Skeletal muscle tissue (tissue), 4 donors: Measurements from ENCODE around the gene ANKRD62. TPM values are rescaled to one million over a fixed set of nuclear protein-coding genes. Genes with fewer than 3 reads are reported as not detected.
"Not testable (repeated sequence)": the region's sequence is repeated elsewhere in the genome, so short reads cannot be mapped to it uniquely, and the experiment has no call there.

Experiments used
- H3K27ac ChIP-seq: one replicate; pipeline ENCODE4 v1.7.0; 2013; ENCODE audit warnings: mild to moderate bottlenecking, low read depth, low read length, inconsistent platforms
- H3K27me3 ChIP-seq, 3 donors: one replicate each; pipeline ENCODE4 v1.7.0; 2013; ENCODE audit warnings: low read length in 3 of 3; ENCODE audit not compliant: control insufficient read depth in 3 of 3, insufficient read depth in 3 of 3
- H3K36me3 ChIP-seq, 3 donors: one replicate each; pipeline ENCODE4 v1.7.0; 2013; ENCODE audit warnings: low read length in 3 of 3; ENCODE audit not compliant: control insufficient read depth in 3 of 3, insufficient read depth in 3 of 3
- H3K4me1 ChIP-seq, 3 donors: one replicate each; pipeline ENCODE4 v1.7.0; 2013; ENCODE audit warnings: low read length in 3 of 3, mild to moderate bottlenecking in 3 of 3; ENCODE audit not compliant: control insufficient read depth in 3 of 3, insufficient read depth in 3 of 3
- H3K4me3 ChIP-seq, 3 donors: one replicate each; pipeline ENCODE4 v1.7.0; 2013; ENCODE audit warnings: low read length in 3 of 3
- H3K9ac ChIP-seq, 3 donors: one replicate each; pipeline ENCODE4 v1.7.0; 2013; ENCODE audit warnings: low read length in 3 of 3, mild to moderate bottlenecking in 3 of 3, moderate library complexity in 2 of 3, low read depth in 1 of 3
- H3K9me3 ChIP-seq, 3 donors: one replicate each; pipeline ENCODE4 v1.7.0; 2013; ENCODE audit warnings: low read length in 3 of 3; ENCODE audit not compliant: control insufficient read depth in 3 of 3
- total RNA-seq: library from RNA; depleted of rRNA; stranded (reverse); fragments of >200 nt; gene quantifications from one replicate; pipeline ENCODE4 v1.2.3, GENCODE V29; 2014
- donor health status: Osteomylitis.

The ANKRD62 gene
- total RNA-seq, 1 donor from 2014 or later: not detected

DNA sequence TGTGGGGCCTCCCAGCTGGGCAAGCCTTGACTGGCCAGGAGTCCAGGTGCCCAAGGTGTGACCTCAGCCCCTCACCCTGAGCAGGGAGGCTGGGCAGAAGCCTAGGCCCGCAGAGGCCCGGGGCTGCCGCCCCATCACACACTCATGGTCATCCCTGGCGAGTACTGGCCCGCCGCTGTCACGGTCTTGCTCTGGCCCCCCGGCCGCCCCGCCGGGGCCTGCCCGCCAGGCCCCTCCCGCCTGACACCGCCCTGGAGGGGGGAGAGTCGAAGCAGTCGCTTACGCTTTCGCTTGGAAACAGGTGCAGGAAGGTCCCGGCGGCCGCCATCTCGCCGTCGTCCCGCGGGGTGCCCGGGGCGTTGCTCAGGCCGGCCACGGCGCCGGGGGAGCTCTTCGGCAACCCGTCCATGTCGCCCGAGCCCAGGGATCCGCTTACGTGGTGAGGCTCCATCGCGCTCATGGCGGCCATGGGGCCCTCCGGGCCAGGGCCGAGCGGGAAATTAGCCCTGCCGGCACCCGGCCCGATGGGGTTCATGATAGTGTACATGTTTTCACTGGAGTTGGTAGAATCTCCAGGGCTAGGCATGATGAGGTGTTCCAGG, 26.6 kb upstream of the ANKRD62 start:
- Histone ChIP-seq H3K4me3 (no peak overlapping the region), H3K36me3 (no peaks in the 10 kb centered on the region), H3K27ac (no peak overlapping the region), H3K9ac (no peak overlapping the region), H3K9me3 (no peaks in the 10 kb centered on the region), H3K4me1 (no peaks in the 10 kb centered on the region), H3K27me3 (no peaks in the 10 kb centered on the region)

DNA sequence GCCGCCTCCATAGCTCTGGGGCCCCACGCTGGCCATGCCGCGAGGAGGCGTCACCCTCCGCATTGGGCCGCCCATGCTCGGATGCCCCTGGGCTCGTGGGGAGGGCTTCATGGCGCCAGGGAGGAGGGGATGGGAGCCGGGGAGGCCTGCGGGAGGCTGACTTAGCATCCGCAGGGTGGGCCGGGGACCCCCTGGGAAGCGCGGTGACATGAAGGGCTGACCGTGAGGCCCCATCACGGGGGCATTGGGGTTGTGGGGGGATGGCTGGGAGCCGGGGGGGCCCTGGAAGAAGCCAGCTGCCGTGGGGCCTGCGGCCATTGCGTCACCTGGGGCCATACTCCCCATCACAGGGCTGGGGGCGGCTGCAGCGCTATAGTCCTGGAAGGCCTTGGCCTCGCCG, 26.0 kb upstream of the ANKRD62 start:
- Histone ChIP-seq H3K36me3 (no peaks in the 10 kb centered on the region), H3K4me1 (no peaks in the 10 kb centered on the region), H3K9me3 (no peaks in the 10 kb centered on the region), H3K4me3 (no peak overlapping the region), H3K9ac (no peak overlapping the region), H3K27ac (no peak overlapping the region), H3K27me3 (no peaks in the 10 kb centered on the region)

DNA sequence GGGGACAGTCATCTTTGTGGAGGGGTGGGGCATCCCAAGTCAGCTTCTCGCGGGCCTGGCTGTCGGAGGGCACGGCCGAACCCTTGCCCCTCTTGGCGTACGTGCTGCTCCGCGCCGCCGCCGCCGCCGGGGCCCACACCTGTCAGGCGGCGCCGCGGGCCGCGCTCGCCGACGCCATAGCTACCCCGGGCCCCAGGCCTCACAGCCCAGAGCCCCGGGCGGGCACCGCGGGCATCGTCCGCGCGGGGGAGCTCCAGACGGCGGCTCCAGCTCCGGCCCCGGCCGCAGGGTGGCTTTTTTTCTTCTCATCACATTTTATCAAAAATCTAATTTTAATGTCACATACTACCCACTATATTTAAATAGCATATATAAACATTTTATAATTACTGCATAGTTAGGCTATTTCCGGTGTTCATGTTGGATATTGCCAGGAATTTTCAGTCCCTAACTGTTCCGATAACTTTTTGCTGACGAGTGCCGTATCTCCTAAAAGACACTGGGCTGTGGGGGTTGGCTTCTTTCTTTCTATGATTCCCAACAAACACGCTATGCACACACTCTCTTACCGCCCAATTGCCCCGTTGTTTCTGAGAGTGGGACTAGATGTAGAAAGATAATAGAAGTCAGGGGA, 25.2 kb upstream of the ANKRD62 start:
- not testable (repeated sequence) for H3K4me1 ChIP-seq, H3K27me3 ChIP-seq, H3K27ac ChIP-seq, H3K4me3 ChIP-seq, H3K9me3 ChIP-seq, H3K9ac ChIP-seq, H3K36me3 ChIP-seq

DNA sequence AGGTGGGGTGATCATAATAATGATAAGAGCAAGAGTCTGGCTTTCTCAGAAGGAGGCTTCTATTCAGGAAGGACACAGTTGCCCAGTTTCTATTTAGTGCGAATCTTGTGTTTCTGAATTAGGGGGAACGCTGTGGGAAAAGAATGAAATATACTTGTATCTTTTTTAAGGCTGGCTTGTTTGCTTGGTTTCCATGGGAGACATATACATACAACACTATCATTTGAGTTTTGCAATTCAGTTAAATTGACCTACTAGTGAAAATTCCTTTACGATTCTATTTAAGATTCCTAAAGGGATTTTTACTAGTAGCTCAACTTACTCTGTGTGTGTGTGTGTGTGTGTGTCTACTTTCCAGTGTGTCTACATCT, 24.7 kb upstream of the ANKRD62 start:
- no peak overlapping the region for H3K4me3 ChIP-seq
- H3K9ac ChIP-seq: no peak overlapping the region
- H3K36me3 ChIP-seq: no peaks in the 10 kb centered on the region
- H3K27ac ChIP-seq: no peak overlapping the region
- H3K4me1 ChIP-seq: no peaks in the 10 kb centered on the region
- H3K9me3 ChIP-seq: no peaks in the 10 kb centered on the region
- no peaks in the 10 kb centered on the region for H3K27me3 ChIP-seq

DNA sequence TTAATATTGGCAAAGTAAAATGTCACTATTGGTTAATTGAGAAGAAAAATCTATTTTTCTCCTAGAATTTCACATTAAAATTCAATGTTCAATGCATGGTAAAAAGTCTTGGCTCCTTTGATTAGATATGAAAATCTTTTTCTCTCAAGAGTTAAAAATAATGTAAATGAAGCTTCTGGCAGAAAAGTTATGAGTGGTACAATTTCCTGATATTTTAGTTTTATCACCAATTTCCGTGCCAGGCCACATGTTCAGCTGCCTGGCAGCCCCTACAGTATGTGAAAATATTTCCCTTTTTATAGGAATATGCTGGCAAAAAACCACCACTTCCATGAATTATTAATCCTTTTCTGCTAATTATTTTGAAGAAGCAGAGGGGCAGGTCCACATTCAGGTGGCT, 22.6 kb upstream of the ANKRD62 start:
- not testable (repeated sequence) for H3K4me1 ChIP-seq, H3K9me3 ChIP-seq, H3K27ac ChIP-seq, H3K36me3 ChIP-seq, H3K9ac ChIP-seq, H3K4me3 ChIP-seq, H3K27me3 ChIP-seq

DNA sequence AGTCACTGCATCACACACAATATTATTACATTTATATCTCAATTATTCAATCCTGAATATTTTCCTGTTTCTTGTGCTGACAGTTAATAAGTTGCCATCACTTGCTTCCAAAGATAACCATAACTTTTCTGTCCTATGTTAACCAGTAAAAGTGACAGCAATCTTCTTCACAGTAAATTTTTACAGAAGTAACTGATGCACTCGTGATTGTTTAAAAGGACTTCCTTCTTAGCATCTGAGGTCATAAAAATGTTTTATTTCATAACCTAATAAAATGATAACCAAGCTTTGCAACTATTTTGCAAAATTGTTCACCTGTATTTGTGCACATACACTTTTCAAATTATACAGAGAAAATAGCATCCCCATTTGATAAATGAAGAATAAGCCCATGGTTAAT, 20.6 kb upstream of the ANKRD62 start:
- no peaks in the 10 kb centered on the region for H3K36me3 ChIP-seq
- no peak overlapping the region for H3K27ac ChIP-seq
- no peaks in the 10 kb centered on the region for H3K4me1 ChIP-seq

DNA sequence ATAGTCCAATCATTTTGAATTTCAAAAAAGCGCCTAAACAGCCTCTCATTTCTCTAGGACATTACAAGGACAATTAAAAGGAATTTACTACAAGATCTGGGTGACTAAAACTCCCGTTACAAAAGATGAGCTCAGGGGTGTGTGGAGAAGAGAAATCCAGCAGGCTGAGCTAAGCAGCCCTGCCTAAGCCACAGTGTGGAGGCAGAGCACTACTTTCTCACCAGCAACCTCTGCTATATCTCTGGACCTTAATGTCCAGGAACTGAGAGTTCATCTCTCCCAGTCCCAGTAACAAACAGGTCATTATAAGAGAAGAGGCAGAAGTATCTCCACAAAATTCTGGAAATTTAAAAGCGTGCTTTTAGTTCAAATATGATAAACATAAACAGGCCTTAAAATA, 18.9 kb upstream of the ANKRD62 start:
- Histone ChIP-seq H3K27ac (no peak overlapping the region), H3K36me3 (no peaks in the 10 kb centered on the region), H3K4me1 (no peaks in the 10 kb centered on the region), H3K9ac (no peak overlapping the region), H3K27me3 (no peaks in the 10 kb centered on the region), H3K4me3 (no peak overlapping the region), H3K9me3 (no peaks in the 10 kb centered on the region)

More for the DNA sequence above, 20.6 kb upstream of the ANKRD62 start:
- Histone ChIP-seq H3K4me3 (no peak overlapping the region), H3K27me3 (no peaks in the 10 kb centered on the region), H3K9me3 (no peaks in the 10 kb centered on the region), H3K9ac (no peak overlapping the region)

DNA sequence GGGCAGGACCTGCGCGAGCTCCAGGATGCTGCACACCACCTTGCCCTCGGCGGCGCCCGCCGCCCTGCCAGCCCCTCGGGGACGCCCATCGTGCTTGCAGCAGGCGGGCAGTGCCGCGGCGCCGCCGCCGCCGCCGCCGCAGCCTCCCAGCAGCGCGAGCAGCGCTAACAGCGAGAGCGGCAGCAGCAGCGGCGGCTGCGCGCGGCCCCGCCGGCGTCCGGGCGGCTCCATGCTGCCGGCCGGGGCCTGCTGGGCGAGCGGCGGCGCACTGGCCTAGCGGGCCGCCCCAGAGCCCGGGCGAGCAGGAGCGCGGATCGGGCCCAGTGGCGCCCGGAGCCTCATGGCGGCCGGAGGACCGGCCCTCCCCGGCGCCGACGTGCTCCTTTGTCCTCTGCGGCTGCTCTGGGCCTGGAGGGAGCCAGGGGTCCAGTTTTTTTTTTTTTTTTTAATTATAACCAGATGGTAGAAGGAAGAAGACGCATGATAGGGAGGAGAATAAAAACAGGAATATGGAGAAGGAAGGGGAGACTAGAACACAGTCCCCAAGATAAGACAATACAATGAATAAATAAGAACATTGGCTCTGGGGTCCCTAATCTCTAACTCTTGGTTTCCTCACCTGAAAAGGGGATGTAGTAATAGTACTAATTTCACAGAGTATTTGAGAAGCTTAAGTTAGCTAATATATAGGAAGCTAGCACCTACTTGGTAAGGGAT, 17.1 kb upstream of the ANKRD62 start:
- Histone ChIP-seq H3K9ac (peak overlapping the region in 1 of 3 donors; percentile 33), H3K27ac (no peak overlapping the region), H3K36me3 (no peaks in the 10 kb centered on the region), H3K9me3 (no peaks in the 10 kb centered on the region), H3K4me3 (peak overlapping the region in 1 of 3 donors; percentile 22), H3K4me1 (no peaks in the 10 kb centered on the region), H3K27me3 (no peaks in the 10 kb centered on the region)

DNA sequence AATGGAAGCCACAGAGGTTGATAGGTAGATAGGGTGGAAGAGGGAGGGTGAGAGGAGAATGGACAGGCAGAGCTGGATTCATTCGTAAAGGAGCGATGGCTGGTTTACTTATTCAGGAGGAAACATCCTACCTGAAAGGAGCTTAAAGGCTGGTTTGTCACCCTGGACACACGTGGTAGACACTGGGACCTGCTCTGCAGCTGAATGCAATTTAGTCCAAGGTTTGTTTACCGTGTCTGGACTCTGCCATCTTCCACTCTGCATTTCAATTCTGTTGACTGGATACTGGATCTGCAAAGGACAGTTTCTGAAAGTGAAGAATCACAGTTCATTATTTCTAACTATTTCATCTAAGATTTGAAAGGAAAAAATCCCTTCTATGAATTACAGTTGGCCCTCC, 15.6 kb upstream of the ANKRD62 start:
- not testable (repeated sequence) for H3K27me3 ChIP-seq, H3K9me3 ChIP-seq, H3K4me1 ChIP-seq, H3K36me3 ChIP-seq, H3K4me3 ChIP-seq, H3K9ac ChIP-seq, H3K27ac ChIP-seq

DNA sequence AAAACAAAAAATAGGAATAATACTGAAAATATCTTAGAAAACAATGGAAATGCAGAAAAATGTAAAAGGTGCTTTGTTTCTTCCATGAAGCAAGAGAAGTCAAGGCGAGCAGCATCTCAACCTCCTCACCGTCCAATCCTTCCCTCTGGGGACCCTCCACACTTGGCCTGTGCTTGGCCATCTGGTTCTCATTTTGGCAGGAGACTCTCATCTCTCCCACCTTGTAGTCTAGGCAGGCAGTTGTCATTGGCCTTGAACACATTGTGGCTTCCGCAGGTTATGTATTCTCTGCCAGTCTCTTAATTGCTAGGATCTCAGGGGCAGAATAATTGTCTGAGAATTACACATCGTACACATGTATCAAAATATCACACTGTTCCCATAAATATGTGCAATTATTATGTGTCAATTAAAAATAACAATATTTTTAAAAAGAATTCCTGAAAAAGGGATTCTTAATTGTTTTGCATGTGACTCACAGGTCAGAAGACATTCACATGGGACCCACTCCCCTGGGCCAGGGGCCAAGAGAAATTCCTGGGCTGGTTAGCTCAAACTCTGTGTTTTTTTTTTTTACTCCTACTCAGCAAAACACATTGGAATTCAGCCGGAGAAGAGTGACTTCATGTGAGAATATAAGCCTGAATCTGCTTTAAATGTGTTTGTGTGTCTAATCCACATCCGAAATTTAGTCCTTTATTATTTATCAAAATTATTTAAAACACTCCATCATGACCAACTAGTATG, 14.0 kb upstream of the ANKRD62 start:
- Histone ChIP-seq H3K9me3 (no peaks in the 10 kb centered on the region), H3K4me3 (no peak overlapping the region), H3K27me3 (no peaks in the 10 kb centered on the region), H3K4me1 (no peaks in the 10 kb centered on the region), H3K9ac (no peak overlapping the region), H3K36me3 (no peaks in the 10 kb centered on the region), H3K27ac (no peak overlapping the region)
